Astrocyte of the spinal cord (primary cell): ENCODE results near the gene MNAT1.

Experiments
- DNase-seq: peaks from one replicate; pipeline ENCODE4 v3.0.0; 2011; ENCODE audit warnings: low read depth, low spot score
- H3K4me3 ChIP-seq: 2 replicates; pipeline ENCODE4 v1.5.1; 2011; ENCODE audit warnings: low read depth, mild to moderate bottlenecking, low read length, moderate library complexity
- CTCF ChIP-seq: IDR thresholded peaks from 2 replicates; pipeline ENCODE4 v1.5.1; 2012; ENCODE audit warnings: low read depth, mild to moderate bottlenecking, low read length, inconsistent platforms
- in situ Hi-C: cut with HindIII; loops from 2 replicates; pipeline ENCODE4 v1.10.0; 2017; ENCODE audit warnings: low sequenced_read_pairs

MNAT1 gene

GRCh38 chr14:60972295-60972694 is 237.7 kb downstream of the MNAT1 start:
- H3K4me3 ChIP-seq: no peak overlapping the region
- no peak for DNase-seq
- no peak for TF ChIP-seq CTCF
- in situ Hi-C loops: no loop called here

- in situ Hi-C loops: no loop called here
- H3K4me3 ChIP-seq: no peak overlapping the region
- no peak for TF ChIP-seq CTCF
- no peak for DNase-seq
These were observed 238.5 kb downstream of the MNAT1 start for GRCh38 chr14:60973070-60973469.

- no peak for DNase-seq
- in situ Hi-C loops: no loop called here
- no peak for TF ChIP-seq CTCF
- H3K4me3 ChIP-seq: no peak overlapping the region
These were observed 239.6 kb downstream of the MNAT1 start for GRCh38 chr14:60974090-60974651.

- no peak overlapping the region for H3K4me3 ChIP-seq
- TF ChIP-seq CTCF: no peak
- no peak for DNase-seq
- in situ Hi-C loops: no loop called here
These were observed 241.0 kb downstream of the MNAT1 start for GRCh38 chr14:60975551-60975950.

GRCh38 chr14:60977847-60978246 is 243.3 kb downstream of the MNAT1 start:
- peak overlapping the region; percentile 20 for H3K4me3 ChIP-seq
- in situ Hi-C loops: no loop called here
- DNase-seq: no peak
- TF ChIP-seq CTCF: no peak

GRCh38 chr14:60980811-60981632 is 246.5 kb downstream of the MNAT1 start, which contains the start of the genes SLC38A6 and TRMT5:
TSS of gene SLC38A6 (plus strand) at chr14:60981245. CDS start at chr14:60981278, 33 bp downstream.
TSS of gene TRMT5 (minus strand) at chr14:60981079. CDS start at chr14:60980973, 106 bp downstream.
- peak; percentile 98 for DNase-seq
- in situ Hi-C loops: no loop called here
- no peak for TF ChIP-seq CTCF

More at GRCh38 chr14:60980811-60981632, 246.5 kb downstream of the MNAT1 start, which contains the start of the genes SLC38A6 and TRMT5:
- peak within 1 kb of the TSS; percentile 88 for H3K4me3 ChIP-seq
